Measurements from ENCODE around the gene KCNQ1. TPM values are rescaled to one million over a fixed set of nuclear protein-coding genes. Genes with fewer than 3 reads are reported as not detected.

Gene KCNQ1
- total RNA-seq, 2 donors from 2014 or later = 51.4 to 55.8 TPM

DNA sequence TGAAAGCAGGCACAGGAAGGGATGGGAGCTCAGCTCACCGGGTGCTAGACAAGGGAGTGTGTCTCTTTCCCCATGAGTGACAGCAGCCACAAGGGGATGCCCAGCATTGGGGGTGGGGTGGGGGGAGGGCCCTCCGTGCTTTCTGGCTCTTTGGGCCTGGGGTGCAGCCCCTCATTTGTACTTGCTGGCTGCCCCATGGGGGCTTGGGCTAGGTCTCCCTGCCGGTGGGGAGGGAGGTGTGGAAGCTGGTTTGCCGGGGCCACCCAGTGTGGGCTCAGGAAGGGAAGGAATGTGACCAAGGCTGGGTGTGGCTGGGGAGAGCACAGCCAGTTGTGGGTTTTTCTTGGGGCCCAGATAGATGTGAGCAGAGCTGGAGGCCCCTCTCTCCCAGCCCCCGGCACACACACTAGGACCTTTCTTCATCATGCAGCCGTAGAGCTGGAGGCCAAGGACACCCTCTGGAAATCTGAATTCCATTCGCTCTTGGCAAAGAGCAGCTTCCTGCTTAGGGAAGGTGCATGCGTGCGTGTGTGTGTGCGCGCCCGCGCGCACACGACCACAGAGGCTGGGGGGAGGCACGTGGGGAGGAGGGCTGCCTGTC, 229.2 kb downstream of the KCNQ1 start:
- no peaks in the 10 kb centered on the region for H3K36me3 ChIP-seq

DNA sequence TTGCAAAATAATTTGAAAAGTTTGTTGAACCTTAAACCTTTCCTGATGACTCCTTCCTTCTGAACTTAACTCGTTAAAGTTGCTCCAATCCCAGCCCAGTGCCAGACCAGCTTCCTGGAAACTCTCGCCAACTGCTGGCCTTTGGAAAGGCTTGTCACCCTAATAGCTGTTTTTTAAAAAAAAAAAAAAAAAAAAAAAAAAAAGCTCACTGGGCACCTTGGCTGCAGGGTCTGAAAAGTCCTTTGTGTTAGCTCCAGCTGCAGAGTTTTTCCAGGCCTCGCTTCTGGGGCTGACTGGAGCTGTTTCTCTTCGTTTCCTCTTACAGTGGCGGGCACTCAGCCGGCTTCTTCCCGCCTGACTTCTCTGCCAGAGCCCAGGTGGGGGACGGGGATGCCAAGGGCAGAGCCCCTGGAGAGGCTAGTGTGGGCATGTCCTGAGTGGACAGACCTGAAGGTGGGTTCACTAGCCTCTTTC, 229.9 kb downstream of the KCNQ1 start:
- no peak for DNase-seq
- no peak overlapping the region for H3K4me3 ChIP-seq
- H3K9ac ChIP-seq (ENCODE audit: low read depth in 2 of 2, low read length in 2 of 2) = no peak overlapping the region
- no peaks in the 10 kb centered on the region for H3K9me3 ChIP-seq
- H3K27me3 ChIP-seq = no peaks in the 10 kb centered on the region
- H3K4me1 ChIP-seq = no peaks in the 10 kb centered on the region
- intact Hi-C loops (cut with DNase I) = no loop called here
- TF ChIP-seq, protein P1, sequence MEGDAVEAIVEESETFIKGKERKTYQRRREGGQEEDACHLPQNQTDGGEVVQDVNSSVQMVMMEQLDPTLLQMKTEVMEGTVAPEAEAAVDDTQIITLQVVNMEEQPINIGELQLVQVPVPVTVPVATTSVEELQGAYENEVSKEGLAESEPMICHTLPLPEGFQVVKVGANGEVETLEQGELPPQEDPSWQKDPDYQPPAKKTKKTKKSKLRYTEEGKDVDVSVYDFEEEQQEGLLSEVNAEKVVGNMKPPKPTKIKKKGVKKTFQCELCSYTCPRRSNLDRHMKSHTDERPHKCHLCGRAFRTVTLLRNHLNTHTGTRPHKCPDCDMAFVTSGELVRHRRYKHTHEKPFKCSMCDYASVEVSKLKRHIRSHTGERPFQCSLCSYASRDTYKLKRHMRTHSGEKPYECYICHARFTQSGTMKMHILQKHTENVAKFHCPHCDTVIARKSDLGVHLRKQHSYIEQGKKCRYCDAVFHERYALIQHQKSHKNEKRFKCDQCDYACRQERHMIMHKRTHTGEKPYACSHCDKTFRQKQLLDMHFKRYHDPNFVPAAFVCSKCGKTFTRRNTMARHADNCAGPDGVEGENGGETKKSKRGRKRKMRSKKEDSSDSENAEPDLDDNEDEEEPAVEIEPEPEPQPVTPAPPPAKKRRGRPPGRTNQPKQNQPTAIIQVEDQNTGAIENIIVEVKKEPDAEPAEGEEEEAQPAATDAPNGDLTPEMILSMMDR (IDR thresholded peaks at IDR 0.05) = no peak
- H3K27ac ChIP-seq = no peak overlapping the region
- no peaks in the 10 kb centered on the region for H3K36me3 ChIP-seq

More for the DNA sequence above, 229.2 kb downstream of the KCNQ1 start:
- intact Hi-C loops (cut with DNase I) = no loop called here
- TF ChIP-seq, protein P1 (IDR thresholded peaks at IDR 0.05) = no peak
- H3K4me1 ChIP-seq = no peaks in the 10 kb centered on the region
- no peak overlapping the region for H3K27ac ChIP-seq
- H3K9ac ChIP-seq (ENCODE audit: low read depth in 2 of 2, low read length in 2 of 2) = no peak overlapping the region
- no peaks in the 10 kb centered on the region for H3K9me3 ChIP-seq
- no peak overlapping the region for H3K4me3 ChIP-seq
- no peaks in the 10 kb centered on the region for H3K27me3 ChIP-seq
- no peak for DNase-seq

DNA sequence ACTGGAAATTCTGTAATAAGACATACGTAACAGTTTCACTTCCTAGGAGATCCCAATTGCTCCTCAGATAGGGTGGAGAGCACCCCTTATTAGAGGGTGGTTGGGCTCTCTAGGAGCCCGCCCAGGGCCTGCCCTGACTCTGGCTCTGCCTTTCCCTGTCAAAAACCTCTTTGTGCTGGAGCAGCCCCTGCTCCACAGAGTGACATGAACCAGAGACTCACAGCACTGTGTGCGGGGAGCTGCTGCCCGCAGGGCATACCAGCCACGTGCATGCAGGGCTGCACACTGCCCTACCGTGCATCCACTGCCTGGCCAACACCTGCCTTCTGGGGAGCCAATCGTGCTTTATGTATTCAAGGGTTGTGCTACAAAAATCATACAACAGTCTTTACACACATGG, 230.7 kb downstream of the KCNQ1 start:
- TF ChIP-seq, protein P1 (IDR thresholded peaks at IDR 0.05) = no peak
- Histone ChIP-seq H3K27me3 (no peaks in the 10 kb centered on the region), H3K4me3 (no peak overlapping the region), H3K27ac (no peak overlapping the region), H3K9ac (ENCODE audit: low read depth in 2 of 2, low read length in 2 of 2) (no peak overlapping the region), H3K9me3 (no peaks in the 10 kb centered on the region), H3K36me3 (no peaks in the 10 kb centered on the region), H3K4me1 (no peaks in the 10 kb centered on the region)
- intact Hi-C loops (cut with DNase I) = no loop called here
- DNase-seq = no peak

DNA sequence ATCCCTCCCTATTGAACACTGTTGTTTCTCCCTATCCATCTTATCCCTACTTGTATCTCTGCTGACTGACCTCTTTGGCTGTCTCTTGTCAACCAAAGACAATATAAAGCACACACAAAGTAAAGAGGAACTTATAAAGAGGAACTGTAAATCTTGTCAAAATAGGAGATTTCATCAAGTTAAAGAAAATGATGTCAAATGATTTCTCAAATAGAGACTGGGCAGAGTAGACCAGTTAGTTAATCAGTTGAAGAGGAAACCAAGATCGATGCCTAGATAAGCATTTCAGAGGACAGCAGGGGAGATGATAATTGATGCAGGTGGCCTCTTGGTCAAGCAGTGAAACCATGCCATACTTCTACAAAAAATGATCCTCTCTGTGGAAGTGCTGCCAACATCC, 232.3 kb downstream of the KCNQ1 start:
- H3K9me3 ChIP-seq = no peaks in the 10 kb centered on the region
- H3K4me3 ChIP-seq = no peak overlapping the region
- no peaks in the 10 kb centered on the region for H3K27me3 ChIP-seq
- H3K27ac ChIP-seq = no peak overlapping the region
- TF ChIP-seq, protein P1 (IDR thresholded peaks at IDR 0.05) = no peak
- H3K9ac ChIP-seq (ENCODE audit: low read depth in 2 of 2, low read length in 2 of 2) = no peak overlapping the region
- H3K4me1 ChIP-seq = no peaks in the 10 kb centered on the region
- intact Hi-C loops (cut with DNase I) = no loop called here
- no peak for DNase-seq
- no peaks in the 10 kb centered on the region for H3K36me3 ChIP-seq

DNA sequence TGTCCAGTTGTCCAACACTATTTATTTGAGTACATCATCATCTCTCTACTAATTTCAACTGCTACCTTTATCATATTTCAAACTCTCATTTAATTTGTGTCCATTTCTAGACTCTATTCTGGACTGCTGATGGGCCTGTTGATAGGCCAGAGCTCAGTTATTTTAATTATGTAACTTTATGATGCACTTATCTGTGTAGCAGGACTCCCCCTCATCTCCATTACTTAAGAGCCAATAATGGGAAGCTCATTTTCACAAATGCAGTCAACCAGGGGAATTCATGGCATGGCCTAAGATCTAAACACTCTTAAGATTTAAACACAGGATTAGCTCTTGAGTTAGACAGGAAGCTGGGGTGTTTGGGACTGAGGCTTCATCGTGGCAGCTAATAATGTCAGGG, 233.6 kb downstream of the KCNQ1 start:
- TF ChIP-seq, protein P1 (IDR thresholded peaks at IDR 0.05) = no peak
- no peaks in the 10 kb centered on the region for H3K9me3 ChIP-seq
- H3K27ac ChIP-seq = no peak overlapping the region
- H3K27me3 ChIP-seq = no peaks in the 10 kb centered on the region
- intact Hi-C loops (cut with DNase I) = no loop called here
- no peak overlapping the region for H3K4me3 ChIP-seq
- no peak overlapping the region for H3K9ac ChIP-seq (ENCODE audit: low read depth in 2 of 2, low read length in 2 of 2)
- no peaks in the 10 kb centered on the region for H3K4me1 ChIP-seq
- no peak for DNase-seq
- H3K36me3 ChIP-seq = no peaks in the 10 kb centered on the region
